GM18870 (cell line): ENCODE data around the gene LTC4S.
"Not testable (repeated sequence)": the region's sequence is repeated elsewhere in the genome, so short reads cannot be mapped to it uniquely, and the experiment has no call there.

Source experiments
- ATAC-seq: cut with Tn5 transposase; IDR thresholded peaks from one replicate; pipeline ENCODE4 v1.9.1; 2021; ENCODE audit warnings: moderate library complexity; ENCODE audit not compliant: unreplicated experiment

Gene LTC4S

DNA sequence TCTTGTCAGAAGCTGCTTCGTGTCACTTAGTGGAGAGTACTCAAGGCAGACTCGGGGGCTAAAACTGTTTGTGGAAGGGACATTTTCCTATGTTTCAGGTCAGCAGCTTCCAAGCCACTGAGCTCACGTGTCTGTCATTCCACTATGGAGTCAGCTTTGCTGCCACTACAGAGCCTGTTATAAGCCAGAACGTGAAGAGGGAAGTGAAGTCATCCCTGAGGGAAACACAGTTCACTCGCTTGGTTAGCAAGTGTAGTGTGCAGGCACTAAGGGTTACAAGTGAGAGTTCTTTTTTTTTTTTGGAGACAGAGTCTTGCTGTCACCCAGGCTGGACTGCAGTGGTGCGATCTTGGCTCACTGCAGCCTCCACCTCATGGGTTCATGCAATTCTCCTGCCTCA, 24.5 kb upstream of the LTC4S start:
- ATAC-seq: no peak

DNA sequence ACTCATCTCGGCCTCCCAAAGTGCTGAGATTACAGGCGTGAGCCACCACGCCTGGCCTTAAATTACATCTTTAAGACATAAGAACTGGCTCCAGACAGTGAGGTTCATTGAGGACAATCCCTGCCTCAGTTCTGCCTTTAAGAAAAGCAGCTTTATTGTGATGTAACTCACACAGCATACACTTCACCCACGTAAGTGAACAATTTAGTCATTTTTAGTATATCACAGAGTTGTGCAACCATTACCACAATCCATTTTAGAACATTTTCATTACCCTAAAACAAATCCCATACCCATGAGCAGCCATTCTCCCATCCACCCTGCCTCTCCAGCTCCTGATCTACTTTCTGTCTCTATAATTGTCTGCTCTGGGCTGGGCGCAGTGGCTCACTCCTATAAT, 24.0 kb upstream of the LTC4S start:
- ATAC-seq: no peak

DNA sequence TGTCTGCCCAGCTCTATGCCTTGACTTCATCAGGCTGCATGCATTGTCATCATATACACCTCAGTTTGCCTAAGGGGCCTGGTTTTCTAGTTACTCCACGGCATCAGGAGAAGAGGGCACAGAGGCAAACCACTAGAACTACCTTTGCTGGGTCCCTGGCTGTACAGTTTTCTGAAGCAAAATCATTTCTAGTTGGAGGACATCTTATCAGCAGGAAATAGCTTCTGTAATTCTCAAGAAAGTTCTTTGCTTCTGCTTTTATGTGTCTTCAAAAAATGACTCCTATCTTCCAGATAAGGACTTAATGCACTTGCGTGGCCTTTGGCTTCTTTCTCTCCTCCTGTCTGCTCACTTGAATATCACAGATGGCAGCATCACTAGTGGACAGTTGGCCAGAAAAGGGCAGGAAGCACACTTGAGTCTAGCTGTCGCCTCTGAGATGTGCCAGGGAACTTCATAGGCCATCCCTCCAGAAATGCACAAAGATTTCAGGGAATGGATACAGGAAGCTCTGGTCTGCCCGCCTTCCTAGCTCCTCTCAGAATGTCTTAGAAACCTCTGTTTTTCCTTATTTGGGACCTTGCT, 22.4 kb upstream of the LTC4S start:
- no peak for ATAC-seq

DNA sequence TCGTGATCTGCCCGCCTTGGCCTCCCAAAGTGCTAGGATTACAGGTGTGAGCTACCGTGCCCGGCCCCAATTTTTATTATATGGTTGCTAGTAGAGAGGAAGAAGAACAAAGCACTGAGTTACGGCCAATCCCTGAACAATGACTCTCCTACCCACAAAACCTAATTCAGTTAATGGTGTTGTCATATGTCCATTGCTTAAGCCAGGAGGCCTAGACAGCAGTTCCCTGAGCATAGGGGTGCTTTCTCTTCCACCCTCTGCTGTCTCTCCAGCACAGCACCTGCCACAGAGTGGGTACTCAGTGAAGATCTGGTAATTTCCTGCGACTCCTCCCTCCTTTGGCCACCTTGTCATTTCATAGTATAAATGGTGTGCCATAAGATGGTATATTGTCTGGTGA, 21.4 kb upstream of the LTC4S start:
- ATAC-seq: no peak

DNA sequence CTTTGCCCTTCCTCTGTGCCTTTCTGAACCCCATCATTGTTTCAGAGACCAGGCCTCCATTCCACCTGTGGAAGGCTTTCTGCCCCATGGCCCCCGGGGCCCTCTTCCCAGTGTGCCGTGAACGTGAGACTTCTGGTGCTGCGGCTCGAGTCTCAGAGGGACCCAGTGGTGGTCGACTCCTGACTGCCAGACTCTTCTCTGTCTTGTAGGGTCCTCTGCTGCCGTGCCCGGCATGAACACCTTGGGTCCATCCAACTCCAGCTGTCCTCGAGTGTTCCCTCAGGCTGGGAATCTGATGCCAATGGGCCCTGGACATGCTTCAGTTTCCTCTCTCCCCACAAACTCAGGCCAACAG, 20.1 kb upstream of the LTC4S start:
- no peak for ATAC-seq

DNA sequence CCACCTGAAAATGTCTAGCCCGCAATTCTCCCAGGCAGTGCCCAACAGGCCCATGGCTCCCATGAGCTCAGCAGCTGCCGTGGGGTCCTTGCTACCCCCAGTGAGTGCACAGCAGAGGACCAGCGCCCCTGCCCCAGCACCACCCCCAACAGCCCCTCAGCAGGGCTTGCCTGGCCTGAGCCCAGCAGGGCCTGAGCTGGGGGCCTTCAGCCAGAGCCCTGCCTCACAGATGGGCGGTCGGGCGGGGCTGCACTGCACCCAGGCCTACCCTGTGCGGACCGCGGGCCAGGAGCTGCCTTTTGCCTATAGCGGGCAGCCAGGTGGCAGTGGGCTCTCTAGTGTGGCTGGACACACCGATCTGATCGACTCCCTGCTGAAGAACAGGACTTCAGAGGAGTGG, 19.3 kb upstream of the LTC4S start:
- ATAC-seq: no peak

DNA sequence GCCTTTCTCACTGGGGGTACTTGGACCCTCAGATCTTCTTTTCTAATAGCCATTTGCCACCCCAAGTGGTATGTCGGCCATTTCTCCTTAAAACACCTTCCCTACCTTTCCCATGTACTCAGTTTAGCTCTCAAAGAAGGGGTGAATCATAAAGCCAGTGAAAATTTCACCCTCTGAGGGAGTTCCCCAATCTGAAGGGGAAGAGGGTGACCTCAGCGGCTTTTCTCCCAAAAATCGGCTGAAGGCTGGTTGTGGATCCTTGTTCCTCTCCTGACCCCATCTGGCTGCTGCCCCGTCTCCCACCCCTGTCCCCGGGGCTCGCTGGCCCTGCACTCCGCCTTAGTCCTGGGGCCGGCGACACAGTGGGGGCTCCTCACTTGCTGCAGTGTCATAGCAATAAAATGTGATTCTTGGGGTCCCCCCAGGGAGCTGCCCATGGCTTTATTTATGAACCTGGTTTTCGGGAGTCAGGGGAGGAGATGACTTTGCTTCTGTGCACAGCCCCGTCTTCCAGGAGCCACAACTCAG, 17.3 kb upstream of the LTC4S start:
- ATAC-seq: no peak

DNA sequence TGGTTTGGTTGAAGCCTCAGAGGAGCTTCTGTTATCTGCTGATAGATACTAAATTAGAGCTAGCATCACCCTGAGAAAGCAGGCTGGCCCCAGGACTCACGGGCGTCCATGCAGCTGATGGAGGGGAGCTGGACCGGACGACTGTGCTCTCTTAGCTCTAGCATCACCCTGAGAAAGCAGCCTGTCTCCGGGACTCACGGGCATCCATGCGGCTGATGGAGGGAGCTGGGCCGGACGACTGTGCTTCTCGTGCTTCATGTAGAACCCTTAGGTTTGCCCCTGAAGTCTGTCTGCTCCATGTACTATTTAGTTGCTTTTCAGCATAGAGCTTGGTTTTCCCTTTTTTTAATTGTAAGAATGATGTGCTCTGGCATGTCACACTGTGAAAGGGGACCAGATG, 16.3 kb upstream of the LTC4S start:
- ATAC-seq: no peak

DNA sequence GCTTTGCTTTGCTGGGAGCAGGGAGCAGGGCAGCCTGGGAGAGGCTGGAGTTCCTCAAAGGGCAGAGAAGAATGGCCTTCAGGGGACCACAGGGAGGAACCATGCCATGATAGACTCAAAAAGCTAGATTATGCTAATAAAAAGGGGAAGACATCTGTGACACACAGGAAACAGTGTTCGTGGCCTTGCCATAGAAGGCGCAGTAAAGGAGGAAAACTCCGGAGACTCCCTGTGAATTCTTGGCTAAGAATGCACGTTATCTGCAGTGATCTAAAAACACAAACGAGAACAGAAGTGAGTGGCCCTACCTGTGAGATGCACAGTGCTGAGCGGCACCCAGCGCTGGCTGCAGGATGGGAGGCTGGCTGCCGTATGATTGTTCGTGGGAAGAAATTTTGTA, 15.9 kb upstream of the LTC4S start:
- no peak for ATAC-seq

DNA sequence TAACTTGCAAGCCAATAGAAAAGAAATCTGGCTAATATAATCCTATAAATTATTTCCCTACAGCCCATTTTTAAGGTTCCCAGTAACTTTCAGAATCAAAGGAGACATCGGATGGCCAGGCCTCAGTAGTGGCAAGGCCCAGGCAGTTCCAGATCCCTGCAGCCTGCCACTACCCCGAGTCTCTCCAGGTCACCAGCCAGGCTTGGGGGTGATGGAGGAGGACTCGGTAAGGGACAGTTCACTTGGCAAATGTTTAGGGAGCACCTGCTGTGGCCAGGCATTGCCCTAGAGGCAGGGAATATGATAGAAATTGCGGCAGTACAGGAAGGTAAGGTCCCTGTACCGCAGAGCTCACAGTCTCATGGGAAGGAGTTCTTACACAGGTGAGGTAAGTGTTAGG, 15.2 kb upstream of the LTC4S start:
- no peak for ATAC-seq

DNA sequence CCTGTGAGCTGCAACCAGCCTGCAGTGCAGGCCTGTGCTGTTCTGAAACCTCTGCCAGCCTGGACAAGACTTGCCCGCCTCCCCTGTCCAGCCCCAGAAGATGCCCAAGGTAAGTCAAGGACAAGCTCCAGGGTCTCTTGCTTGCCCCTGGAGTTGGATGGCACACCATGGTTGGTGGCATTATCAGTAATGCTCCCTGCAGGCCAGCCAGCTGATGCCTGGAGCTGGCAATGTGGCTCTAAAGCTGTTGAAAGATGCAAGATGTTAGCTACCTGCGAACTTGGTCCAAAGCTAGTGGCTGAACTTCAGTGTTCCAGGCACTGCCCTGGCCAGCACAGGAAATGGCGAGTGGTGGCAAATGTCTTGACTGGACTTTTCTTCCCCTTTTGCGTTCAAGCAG, 14.0 kb upstream of the LTC4S start:
- ATAC-seq: no peak

DNA sequence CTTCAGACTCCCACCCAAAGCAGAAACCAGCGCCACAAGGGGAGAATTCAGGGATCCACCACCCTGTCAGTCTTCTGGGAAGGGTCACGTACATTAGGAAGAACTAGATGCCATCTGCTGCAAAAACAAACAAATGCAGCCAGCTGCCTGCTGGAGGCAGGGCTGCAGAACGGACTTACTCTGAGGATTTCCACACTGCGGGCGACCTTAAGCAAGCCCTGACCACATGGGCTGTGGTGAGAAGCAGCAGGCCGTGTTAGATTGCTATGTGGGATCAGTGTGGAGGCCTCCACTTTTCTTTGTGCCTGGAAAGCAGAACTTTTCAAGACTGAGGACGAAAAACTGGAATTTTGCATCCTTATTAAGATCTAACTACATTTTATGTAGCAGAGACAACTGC, 13.4 kb upstream of the LTC4S start:
- ATAC-seq: no peak

DNA sequence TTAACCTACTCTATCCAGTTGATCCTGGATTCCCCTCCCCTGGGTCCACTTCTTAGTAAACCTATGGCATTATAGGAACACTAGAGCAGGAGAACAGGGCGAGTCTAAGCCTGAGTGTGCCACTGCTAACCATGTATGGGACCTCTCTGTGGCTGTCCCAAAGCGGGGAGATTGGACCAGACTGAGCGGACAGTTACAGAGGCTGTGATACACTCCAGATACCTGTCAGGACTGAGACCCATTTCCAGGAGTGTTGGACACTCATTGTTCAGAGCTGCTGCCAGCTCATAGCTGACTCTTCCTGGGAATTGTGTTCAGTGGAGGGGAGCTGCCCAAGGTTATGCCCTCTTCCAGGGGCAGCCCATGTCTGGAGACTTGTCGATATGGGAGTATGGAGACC, 11.9 kb upstream of the LTC4S start:
- ATAC-seq: no peak

DNA sequence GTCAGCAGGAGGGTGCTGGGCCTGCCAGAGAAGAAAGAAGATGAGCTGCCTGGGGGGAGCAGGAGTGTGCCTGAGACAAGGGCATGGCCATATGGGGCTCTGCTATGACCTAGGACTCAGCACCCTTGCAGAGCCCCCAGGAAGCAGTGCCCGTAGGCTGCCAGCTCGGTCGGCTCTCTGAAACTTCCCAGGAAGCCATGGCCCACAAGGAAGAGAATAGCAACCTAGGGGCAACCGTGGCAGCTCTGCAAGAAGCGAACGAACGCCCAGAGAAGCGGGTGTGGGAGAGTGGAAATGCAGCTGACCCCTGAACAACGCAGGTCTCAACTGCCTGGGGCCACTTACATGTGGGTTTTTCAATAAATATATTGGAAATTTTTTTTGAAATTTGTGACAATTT, 10.7 kb upstream of the LTC4S start:
- ATAC-seq: no peak

DNA sequence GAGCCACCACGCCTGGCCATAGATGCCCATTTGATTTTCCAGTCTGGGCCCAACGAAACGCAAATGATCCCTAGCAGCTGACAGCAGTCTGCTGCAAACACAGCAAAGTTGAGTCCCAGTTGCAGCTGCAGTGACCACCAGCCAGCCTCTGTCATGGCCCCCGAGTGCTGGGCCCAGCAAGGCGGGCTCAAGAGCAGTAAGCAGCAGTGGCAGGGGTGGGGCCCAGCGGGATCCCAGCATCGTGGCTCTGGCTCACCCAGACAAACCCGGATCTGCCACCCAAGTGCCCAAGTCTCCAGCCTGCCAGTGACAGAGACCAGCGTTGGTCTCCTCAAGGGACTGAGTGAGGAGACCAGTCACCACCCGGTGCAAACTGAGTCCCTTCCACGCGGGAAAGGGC, 6.9 kb upstream of the LTC4S start:
- no peak for ATAC-seq

DNA sequence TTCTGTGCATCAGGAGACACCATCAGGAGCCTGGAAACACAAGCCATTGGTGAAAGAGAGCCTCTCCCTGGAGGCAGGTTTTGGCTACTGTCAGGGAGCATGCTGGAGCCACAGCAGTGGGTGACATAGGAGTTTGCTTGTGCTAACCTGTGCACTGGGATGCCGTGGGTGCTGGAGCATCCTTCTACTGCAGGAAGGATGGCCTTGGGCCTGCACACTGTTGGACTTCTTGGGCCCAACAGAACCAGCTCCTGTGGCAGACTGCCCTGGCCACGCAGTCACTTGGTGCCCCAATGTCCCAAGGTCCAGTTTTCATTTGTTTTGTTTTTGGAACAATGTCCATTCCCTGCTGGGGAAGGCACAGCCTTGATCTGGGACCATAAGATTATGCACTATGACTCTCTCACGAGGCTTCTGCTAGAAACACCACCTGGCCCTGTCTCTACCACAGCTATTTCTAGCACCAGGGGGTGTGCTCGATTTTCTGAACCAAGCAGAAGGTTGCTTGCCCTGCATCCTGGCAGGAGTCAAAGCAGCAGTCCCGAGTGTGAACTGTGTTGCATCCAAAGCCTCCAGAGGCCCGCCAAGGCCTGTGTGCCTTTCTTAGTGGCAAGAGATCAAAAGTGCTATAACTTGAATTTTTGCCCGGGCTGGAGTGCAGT, 5.5 kb upstream of the LTC4S start:
- no peak for ATAC-seq

DNA sequence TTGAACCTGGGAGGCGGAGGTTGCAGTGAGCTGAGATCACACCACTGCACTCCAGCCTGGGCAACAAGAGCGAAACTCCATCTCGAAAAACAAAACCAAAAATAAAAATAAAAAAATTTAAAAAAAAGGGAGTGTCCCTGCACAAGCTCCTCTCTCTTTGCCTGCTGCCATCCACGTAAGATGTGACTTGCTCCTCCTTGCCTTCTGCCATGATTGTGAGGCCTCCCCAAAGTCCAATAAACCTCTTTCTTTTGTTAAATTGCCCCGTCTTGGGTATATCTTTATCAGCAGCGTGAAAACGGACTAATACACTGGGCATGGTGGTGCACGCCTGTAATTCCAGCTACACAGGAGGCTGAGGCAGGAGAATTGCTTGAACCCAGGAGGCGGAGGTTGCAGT, 4.5 kb upstream of the LTC4S start:
- not testable (repeated sequence) for ATAC-seq

DNA sequence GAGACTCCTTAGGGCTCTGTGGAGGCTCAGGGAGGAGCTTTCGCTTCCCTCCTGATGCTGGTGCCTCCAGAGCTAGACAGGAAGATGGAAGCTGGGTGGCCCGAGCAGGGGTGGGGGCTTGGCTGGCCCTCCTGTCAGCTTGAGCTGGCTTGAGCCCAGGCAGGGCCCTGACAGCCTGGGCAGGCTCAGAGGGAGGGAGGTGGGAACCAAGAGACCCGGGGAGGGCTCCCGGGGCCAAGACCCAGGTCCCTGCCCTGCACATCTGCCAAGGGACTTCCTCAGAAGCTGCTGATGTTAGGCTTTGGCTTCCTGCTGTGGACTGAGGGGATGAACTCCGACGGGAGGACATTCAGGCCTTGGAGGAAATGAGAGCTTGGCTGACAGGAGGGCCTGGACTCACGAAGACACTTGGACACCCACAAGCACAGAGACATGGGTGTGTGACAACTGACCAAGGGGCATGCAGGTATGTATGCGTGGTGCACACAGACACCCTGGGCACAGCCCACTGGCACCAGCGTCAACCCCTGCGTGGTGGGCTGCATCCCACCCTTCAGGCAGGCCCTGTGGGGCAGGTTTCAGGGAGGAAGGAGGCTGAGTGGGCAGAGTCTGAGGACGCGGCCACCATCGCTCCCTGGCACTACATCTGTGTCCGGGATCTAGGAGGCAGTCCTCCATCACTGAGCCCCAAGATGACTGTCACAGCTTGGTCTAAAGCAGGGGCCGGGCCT, 1.7 kb upstream of the LTC4S start:
- ATAC-seq: no peak

DNA sequence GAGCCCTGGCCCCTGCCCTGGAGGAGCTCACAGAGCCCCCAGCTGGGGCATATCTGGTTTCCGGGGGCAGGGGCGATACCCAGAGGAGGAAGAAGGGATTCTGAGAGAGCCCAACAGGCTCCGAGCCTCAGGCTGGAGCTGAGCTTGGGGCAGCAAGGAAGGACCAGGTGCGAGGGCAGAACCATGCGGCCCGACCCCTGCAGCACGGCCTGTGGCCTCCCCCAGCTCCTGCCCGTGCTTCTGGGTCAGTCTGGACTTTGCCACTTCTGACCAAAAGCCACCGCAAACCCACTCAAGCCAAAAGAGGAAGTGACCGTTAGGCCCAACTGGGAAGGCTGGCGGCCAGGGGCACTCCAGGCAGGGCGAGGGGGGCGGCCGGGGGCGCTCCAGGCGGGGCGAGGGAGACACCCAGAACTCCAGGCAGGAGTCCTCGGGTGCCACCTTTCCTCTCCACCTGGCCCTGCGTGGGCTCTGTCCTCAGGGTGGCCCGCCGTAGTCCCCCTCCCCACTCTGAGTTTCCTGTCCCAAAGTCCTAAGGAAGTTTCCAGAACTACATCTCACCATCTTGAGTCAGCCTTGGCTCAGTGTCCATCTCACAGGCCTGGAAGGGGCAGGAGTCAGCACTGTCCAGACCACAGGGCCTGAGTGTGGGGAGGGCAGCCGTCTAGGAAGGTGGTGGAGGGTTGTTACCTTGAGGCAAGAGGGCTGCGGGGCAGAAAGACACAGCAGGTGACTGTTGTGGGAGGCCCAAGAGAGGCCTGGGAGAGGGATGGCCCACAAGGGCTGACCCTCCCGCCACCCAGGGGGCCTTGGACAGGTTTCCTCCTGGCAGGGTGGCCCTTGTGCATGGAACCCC, 946 bp upstream of the LTC4S start:
- no peak for ATAC-seq

DNA sequence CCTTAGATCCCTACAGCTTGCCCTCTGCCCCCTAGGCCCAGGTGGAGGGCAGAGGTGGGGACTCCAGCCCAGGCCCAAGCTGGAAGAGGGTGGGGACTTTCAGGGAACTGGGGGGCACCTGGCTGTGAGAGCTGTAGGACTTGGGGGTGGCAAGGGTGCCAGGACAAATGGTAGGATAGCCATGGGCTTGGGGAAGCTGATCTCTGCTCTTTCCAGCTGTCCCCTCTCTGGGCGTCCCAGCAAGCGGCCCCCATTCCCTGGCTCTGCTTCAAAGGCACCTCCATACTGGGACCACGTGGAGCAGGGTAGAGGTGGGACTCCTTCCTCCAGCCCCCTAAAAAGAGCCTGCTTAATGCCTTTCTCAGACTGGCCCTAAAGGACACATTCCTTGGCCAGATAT, 385 bp downstream of the LTC4S start:
- ATAC-seq: no peak

DNA sequence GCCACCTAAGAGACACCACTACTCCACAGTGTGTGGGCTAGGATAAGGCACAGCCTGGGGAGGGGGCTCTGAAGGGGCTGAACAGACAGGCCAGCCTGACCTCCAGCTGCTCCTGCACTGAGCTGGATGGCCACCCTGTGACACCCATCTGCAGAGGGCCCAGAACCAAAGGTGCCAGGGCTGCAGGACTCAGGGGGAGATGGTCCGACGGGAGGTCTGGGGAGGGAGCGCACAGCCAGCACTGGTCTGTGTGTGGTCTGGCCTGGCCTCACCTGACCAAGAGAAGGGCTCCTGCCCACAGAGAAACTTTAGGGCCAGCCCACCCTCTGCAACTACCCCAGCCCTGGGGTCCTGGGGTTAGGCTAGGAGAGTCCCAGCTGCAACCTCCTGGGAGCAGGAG, 789 bp downstream of the LTC4S start:
- no peak for ATAC-seq
